Activated CD4-positive, alpha-beta T cell treated with anti-CD3 and anti-CD28 coated beads, Interleukin-2, amount 50 U/mL, for 48 hours (primary cell): ENCODE data around the gene C18orf63.

Experiments
- DNase-seq, 2 experiments: peaks; one replicate each; pipeline ENCODE4 v3.0.0-alpha.2; 2020

C18orf63 gene

DNA sequence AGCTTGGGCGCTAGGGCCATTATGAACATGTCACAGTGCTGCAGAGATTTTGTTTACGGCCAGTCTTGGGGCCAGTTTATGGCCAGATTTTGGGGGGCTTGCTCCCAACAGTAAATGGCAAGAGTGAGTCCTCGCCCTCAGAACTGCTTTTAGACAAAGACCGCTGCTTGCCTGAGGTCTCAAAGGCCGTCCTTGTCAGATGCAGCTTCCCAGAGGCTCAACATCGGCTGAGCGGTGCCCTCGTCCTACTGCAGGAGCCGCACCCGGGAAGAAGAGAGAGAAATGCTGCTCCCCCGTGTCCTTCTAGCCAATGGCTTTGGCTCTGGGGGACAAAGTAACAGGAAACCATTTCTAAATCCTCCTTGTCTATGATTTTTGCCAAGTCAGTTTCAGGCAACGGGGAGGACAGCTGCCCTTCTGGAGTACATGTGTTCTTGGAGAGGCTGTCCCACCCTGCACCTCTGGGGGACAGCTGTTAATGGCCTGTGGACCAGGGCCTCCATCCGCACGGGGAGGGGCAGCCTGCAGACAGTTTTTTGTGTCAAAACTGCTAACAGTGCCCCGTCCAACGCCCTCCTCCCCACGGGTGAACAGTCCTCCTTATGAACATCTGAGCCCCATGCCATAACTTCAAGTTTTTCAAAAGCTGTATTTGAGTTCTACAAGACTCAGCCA, 66.1 kb downstream of the C18orf63 start:
- no peak for DNase-seq

DNA sequence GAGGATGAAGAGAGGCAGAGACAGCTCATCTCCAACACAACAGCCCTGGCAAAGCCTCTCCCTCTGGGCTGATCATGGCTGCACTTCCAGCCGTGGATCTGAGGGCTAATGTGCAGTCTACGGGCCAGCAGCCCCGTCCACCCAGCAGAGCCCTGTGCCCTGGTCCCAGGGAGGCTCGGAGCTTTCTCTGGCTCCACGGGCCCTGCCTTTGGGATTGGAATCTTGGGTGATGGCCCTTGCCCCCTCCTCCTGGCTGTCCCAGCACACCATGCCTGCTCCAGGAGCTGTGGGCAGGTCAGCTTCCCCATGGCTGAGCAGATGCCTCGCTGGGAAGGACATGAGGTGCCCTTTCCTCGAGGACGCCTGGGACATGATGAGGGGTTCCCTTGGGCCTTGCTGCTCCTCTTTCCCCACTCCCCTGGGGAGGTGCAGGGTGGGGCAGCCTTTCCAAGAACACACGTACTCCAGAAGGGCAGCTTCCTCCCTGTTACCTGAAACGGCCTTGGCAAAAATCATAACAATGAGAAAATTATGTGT, 66.9 kb downstream of the C18orf63 start:
- no peak for DNase-seq

DNA sequence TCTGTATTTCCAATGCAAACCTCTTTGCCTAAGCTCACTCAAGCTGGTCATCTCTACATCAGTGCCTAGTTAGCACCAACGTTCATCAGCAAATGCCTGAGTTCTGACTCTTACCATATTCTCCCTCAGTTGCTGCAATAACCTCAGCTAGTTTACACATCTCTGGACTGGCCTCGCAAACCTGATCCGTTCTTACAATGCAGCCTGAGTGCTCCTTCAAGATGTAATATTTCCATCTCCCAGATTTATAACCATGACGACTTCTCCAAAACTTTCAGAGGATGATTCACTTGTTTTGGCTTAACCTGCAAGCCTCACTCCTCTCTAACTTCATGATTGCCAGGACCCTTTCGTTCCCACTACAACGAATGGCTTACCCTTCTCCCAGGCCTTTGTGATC, 71.7 kb downstream of the C18orf63 start:
- DNase-seq = no peak

DNA sequence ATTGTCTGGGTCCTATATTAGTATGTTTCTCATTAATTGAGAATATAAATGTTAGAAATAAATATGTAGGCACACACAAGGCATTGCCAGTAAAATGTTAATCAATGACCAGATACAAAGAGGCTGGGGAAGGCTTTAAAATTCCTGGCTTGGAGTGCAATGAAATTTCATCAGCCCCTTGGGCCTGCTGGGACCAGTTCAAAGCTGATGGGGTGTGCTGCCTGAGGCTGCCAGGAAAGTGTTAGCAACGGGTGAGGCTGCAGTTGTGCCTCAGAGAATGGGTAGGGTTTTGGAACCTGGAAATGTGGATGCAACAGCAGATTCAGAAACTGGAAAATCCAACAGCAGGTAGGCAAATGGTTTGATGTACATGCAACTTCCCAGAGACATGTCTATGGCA, 72.6 kb downstream of the C18orf63 start:
- DNase-seq = no peak

DNA sequence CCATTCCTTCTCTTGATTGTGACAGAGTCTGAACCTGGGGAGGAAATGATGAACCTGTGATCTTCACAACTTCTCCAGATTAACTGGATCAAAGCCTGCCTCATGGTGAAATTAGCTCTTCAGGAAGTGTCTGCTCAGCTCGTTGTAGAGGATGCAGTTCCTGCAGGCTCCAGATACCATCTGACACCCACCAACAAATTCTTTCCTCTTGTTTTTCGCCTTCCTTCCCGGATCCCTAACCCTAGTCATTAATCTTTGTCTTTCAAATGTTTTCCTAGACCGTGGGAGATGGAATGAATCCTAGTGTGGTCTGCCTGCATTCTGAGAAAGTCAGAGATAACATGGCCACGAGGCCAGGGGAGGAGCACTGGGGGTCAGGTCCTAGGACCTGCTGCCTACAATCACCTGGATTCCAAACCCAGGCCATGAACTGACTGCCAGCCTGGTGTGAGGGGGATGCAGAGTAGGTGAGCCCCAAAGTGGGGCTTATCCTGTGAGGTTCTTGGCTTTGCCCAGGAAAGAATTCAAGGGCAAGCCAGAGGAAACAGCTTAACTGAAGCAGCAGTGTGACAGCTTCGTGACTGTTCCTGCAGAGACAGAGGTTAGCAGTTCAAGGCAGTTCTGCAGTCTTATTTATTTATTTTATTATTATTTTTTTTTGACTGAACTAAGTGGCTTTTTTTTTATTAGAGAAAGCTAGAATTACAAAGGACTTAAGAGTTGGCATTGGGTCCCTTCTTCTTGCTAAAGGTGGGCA, 73.7 kb downstream of the C18orf63 start:
- DNase-seq = no peak

DNA sequence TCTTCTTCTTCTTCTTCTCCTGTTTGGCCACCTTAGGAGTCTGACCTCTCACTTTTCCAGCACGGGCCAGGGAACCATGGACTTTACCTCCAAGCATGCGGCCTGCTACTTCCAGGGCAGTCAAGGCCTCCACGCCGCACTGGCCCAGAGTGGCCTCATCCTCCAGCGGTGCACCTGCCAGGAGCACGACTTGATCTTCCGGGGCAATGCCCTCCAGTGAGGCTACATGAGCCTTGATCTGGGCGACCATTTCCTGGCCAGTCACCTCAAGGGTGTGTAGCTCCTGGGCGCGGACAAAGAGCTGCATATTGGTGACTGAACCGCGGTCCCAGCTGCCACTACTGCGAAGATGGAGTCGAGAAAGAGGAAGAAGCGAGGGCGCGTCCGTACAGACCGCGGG, 74.4 kb downstream of the C18orf63 start:
- no peak for DNase-seq

DNA sequence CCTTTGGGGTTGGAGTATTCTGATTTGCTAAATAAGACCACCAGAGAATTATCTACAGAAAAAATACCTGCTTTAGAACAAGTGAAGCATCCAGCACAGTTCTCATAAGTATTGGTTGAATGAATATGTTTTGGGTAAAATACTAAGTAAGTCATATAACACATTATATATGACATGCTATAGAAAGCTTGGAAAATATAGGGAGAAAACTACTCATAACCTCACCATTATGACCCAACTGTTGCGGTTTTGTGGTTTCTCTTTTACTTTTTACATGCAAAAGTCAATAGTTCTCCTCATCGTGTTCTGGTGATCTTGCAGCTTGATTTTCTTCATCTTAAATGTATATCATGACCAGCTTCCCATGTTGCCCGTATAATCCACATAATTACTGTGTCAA, 75.3 kb downstream of the C18orf63 start:
- DNase-seq = no peak

DNA sequence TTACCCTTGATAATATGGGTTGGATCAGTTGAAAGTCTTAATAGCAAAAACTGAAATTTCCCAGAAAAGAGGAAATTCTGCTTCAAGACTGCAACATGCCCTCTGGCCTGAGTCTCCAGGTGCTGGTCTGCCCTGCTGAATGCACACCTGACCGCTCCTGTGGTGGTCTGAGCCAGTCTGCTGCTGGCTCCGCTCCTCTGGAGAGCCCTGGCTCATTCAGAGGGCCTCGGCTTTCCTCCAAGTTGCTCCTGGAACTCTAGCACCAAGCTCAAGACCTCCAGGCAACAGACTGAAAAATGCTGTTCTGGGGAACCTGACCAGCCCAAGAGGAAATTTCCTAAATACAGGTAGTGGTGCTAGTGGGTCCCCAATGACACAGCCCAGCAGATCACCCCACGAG, 76.7 kb downstream of the C18orf63 start:
- DNase-seq = no peak

DNA sequence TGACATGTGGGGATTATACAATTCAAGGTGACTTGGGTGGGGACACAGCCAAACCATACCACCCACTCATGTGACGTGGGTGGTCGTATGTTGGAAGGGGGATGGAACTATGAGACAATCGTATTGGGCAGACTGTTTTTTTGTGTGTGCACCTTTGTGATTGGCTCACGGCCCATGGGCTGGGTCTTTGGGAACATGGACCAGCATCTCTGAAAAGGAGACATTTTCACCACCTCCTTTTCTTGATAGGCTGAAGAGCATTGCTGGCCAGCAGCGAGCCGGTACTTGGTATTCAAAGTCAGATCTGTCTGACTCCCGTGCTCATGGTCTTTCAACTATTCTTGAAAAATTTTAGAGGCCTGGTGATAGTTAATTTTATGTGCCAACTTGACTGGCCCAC, 79.4 kb downstream of the C18orf63 start:
- no peak for DNase-seq

DNA sequence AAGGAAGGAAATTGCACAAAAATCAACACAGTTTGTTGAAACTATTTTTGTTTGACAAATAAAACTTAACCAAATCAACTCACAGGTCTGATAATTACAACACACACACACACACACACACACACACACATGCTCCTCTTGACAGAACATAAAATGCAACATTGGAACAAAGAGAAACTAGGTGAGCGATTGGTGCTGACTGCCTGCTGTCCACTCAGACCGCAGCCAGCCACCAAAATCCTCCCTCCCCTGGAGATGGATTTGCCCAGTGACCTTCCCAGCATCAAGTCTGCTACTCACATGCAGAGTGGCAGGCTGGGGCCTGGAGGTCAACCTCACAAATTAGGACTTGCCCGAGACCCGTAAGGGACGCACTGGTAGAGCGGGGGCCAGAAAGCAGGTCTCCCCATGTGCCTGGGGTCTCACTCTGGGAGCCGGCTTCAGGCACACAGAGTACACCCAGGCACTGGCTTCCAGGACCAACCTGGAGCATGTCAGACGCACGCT, 80.1 kb downstream of the C18orf63 start:
- no peak for DNase-seq

DNA sequence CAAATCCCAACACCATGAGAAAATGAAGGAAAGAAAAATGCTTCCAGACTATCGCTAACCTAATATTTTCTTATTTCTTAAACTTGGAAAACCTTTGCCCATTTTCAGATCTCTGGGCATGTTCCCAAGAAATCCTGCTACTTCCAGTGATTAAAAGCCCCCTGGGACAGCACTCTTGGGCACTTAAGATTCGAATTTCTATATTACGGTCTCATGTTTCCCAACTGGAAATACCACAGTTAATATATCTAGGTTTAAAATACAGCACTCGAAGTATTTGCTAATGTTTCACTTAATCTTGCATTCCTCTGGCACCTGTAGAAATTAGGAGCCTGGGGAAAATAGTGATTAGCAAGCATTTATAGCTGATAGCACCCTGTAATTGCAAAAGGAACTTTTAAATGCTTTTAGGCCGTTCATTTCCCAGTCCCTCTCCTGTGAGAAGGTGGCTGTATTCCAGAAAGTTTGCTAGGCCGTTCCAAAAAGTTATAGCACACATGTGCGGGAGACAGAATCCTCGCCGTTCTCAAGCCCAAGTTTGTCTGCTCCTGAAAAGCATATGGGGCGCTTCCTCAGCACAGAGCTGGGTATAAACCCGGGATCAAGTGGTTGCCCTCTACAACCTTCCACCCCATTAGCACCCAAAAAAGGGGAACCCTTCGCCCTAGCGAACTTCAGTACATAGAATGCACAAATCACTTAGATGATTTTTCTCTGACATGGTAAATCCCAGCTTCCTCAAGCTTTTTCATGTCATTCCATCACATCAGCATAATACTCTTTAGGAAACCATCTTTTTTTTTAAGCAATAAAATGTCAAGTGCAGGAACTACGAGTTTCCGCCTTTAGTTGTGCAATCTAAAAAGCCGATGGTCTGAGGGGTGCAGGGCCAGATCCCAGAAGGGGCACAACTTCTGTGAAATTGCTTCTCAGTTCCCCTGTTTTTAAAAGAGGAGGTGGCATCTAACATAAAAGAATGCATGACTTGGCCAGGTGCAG, 80.8 kb downstream of the C18orf63 start:
- no peak for DNase-seq

DNA sequence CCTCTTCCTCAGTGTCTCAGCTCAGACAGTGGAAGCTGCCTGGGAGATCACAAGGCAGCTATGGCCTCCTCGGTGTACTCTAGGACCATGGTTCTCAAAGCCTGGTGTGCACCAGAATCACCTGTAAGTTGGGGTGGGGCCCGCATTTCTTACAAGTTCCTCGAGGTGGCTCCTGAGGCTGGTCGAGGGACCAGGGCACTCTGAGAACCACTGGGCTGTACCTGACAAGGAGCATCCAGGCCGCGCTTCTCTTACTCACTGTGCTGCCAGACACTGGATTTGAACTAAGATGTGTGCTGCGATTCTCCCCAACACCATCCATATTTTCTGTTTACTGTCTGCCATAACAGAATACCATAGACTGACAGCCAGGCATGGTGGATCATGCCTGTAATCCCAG, 81.9 kb downstream of the C18orf63 start:
- DNase-seq = no peak

DNA sequence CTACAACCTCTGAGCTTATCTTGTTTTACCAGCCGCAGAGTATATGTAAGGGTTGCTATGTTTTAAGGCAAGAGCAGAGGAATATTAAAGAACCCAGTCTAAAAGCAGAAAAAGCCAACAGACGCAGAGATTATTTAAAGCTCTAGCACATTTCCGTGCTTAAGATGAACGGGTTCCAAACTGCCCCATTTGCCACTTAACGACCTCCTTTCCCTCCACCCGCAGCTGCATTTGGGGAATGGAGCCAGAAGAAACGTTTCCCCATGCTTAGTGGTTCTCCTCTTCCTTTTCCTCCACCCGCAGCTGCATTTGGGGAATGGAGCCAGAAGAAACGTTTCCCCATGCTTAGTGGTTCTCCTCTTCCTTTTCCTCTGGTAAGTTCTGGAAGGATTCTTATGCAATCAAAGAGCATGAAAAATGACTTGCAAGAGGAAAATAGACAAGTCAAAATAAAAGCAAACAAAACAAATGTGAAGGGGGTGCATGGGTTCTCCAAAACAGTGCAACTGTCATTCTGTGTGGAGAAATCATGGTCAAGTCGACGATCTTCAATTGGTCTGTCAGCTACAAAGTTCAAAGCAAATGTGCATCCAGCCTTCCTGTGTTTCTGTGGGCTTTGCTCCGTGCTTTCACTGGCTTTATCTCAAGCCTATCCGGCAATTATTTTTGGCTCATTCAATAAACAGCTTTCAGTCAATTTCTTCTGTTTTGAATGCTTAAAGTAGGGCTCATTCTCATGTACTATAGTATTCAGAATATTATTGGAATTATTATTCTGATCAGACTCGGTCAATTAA, 83.7 kb downstream of the C18orf63 start:
- no peak for DNase-seq

DNA sequence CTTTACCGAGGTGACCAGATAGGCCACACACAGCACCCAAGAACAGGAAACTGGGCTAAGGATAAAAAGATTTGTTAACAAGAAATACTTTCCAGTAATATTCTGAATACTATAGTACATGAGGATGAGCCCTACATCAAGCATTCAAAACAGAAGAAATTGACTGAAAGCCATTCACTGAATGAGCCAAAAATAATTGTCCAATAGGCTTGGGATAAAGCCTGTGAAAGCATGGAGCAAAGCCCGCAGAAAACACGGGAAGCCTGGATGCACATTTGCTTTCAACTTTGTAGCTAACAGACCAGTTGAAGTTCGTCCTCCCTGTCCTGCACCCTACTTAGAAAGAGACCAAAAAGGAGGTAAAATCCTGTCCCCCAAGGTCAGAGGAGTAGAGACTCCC, 85.2 kb downstream of the C18orf63 start:
- DNase-seq = no peak

DNA sequence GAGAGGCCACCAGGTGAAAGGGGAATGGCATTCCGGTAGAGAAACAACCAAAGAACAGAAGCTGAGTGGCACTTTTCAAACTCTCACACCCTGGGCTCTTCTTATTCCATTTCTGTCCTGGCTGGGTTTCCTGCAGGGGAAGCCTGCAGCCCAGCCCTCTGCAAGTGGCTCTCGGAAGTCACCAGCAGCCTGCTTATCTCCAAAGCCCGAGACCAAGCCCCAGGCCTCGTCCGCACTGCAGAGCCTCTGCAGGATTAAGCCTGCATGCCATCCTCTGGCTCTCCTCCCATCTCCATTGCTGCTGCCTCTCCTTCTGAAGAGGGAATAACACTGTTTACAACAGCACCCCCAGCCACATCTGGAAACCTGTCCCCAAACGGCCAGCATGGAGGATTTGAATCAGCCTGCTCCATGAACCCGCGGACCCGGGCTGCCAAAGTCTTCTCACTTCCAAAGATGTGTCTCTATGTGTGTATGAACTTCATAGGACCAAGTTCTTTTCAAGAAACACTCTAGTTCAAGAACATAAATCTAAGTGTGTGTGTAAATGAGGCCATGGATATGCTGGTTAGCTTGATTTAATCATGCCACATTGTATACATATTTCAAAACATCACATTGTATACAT, 87.3 kb downstream of the C18orf63 start:
- no peak for DNase-seq

DNA sequence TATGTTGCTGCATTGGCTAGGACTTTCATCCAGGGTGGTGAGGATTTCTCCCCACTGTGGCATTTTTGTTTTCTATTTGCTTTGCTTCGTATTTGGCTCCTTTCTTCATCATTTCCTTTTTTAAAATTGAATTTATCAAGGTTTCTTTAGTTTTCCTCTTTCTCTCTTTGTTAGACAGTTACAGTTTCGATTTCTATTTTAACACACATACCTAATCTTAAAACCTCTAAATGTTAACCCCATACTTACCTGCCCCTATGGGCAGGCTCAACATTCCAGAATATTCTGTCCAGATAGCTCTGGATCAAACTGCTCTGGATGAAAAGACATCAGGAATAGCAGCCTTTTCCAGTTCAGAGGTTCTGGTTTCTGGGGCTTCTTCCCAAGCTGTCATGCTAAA, 92.2 kb downstream of the C18orf63 start:
- DNase-seq = no peak
